ENCODE results near the gene GPD1L. TPM values are rescaled to one million over a fixed set of nuclear protein-coding genes. Genes with fewer than 3 reads are reported as not detected.

The GPD1L gene
- total RNA-seq, 3 donors from 2014 or later (not counting 1 experiment from before 2014, with no cell fraction given): 14.8 to 35.3 (median 28.4) TPM

DNA sequence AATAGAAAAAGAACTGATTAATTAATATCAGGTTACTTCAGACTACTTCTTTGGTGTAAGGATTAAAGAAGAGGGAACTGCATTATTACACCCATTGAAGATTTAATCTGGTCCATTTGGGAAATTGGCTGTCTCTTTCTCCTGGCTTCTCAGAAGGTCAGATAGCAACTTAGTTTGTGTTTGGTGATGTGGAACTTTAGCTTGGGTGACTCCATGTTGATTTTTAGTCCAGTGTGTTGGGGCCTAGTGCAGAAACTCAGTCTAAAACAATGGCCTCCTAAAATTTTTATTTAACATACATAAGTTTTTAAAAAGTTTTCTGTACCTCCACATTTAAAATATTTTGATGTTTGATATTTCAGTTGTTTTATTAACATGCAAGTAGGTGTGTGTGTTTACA, 27.6 kb upstream of the GPD1L start:
- TF ChIP-seq, protein P1, sequence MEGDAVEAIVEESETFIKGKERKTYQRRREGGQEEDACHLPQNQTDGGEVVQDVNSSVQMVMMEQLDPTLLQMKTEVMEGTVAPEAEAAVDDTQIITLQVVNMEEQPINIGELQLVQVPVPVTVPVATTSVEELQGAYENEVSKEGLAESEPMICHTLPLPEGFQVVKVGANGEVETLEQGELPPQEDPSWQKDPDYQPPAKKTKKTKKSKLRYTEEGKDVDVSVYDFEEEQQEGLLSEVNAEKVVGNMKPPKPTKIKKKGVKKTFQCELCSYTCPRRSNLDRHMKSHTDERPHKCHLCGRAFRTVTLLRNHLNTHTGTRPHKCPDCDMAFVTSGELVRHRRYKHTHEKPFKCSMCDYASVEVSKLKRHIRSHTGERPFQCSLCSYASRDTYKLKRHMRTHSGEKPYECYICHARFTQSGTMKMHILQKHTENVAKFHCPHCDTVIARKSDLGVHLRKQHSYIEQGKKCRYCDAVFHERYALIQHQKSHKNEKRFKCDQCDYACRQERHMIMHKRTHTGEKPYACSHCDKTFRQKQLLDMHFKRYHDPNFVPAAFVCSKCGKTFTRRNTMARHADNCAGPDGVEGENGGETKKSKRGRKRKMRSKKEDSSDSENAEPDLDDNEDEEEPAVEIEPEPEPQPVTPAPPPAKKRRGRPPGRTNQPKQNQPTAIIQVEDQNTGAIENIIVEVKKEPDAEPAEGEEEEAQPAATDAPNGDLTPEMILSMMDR (IDR thresholded peaks at IDR 0.05): no peak
- no peaks in the 10 kb centered on the region for H3K36me3 Mint-ChIP-seq
- peaks cover 0 to 7% of the 10 kb centered on the region in 2 donors for H3K27me3 Mint-ChIP-seq (ENCODE audit: low read depth in 2 of 2)
- ATAC-seq: no peak
- H3K27ac ChIP-seq (ENCODE audit: low read length): no peak overlapping the region
- no peak for DNase-seq
- no peaks in the 10 kb centered on the region for H3K4me1 ChIP-seq (ENCODE audit: control insufficient read depth, insufficient read depth, low read length)
- H3K36me3 ChIP-seq (ENCODE audit: control insufficient read depth, insufficient read depth, low read length): no peaks in the 10 kb centered on the region
- intact Hi-C loops (cut with micrococcal nuclease): no loop called here
- no peaks in the 10 kb centered on the region for H3K27me3 ChIP-seq (ENCODE audit: control insufficient read depth, insufficient read depth, low read length)
- no peaks in the 10 kb centered on the region for H3K9me3 ChIP-seq (ENCODE audit: control insufficient read depth, insufficient read depth, low read length)
- no peak overlapping the region for H3K27ac Mint-ChIP-seq
- H3K9me3 Mint-ChIP-seq: no peaks in the 10 kb centered on the region
- H3K4me3 ChIP-seq (ENCODE audit: low read length): no peak overlapping the region
- H3K4me1 Mint-ChIP-seq: peaks cover 4 to 6% of the 10 kb centered on the region in 2 donors
- H3K4me3 Mint-ChIP-seq: no peak overlapping the region

DNA sequence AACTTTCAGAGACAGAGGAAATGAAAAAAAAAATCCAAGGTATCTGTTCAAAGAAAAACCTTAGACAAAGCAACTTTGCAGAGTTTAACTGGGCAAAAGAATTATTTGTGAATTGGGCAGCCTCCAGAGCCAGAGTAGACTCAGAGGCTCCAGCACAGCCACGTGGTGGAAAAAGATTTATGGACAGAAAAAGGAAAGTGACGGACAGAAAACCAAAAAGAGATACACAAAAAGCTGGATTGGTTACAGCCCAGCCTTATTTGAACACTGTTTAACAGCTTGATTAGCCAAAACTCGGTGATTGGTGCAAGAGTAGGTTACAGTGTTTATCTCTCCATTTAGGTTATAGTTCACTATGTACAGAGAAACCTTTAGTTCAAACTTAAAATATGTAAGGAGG, 23.7 kb upstream of the GPD1L start:
- Histone ChIP-seq H3K27ac (ENCODE audit: low read length) (no peak overlapping the region), H3K4me1 (ENCODE audit: control insufficient read depth, insufficient read depth, low read length) (no peaks in the 10 kb centered on the region), H3K36me3 (ENCODE audit: control insufficient read depth, insufficient read depth, low read length) (no peaks in the 10 kb centered on the region), H3K4me3 (ENCODE audit: low read length) (no peak overlapping the region), H3K9me3 (ENCODE audit: control insufficient read depth, insufficient read depth, low read length) (no peaks in the 10 kb centered on the region), H3K27me3 (ENCODE audit: control insufficient read depth, insufficient read depth, low read length) (no peaks in the 10 kb centered on the region)
- no peaks in the 10 kb centered on the region for H3K36me3 Mint-ChIP-seq
- H3K27ac Mint-ChIP-seq: no peak overlapping the region
- WGBS (ENCODE audit: insufficient coverage): 39% methylated on average over 3 of the region's 3 CpGs
- H3K9me3 Mint-ChIP-seq: no peaks in the 10 kb centered on the region
- H3K4me3 Mint-ChIP-seq: no peak overlapping the region
- intact Hi-C loops (cut with micrococcal nuclease): no loop called here
- H3K4me1 Mint-ChIP-seq: peaks cover 4 to 6% of the 10 kb centered on the region in 2 donors
- ATAC-seq (no peak), DNase-seq (no peak)
- H3K27me3 Mint-ChIP-seq (ENCODE audit: low read depth in 2 of 2): peaks cover 0 to 7% of the 10 kb centered on the region in 2 donors
- TF ChIP-seq, protein P1 (IDR thresholded peaks at IDR 0.05): no peak

DNA sequence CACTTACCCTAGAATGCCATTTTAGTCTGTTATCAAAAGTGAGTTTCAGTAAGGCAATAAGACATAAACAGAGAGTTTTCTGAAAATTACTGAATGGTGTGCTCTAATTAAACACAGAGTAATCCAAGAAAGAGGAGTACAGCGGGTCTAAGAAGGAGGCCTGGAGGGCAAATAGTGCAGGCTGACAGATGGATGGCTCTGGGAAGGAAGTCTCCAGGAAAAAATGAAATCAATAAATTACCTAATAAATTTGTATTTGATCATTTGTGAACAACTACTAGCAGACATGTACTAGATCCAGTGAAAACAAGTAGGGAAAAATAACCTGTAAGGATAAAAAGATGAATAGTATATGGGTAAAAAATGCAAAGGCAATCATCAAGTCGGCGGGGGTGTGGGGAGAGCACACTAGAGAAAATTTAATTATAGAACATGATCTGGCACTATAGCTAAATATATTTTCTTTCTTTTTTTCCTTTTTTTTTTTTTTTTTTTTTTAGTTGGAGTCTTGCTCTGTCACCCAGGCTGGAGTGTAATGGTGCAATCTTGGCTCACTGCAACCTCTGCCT, 22.6 kb upstream of the GPD1L start:
- Histone ChIP-seq H3K27ac (ENCODE audit: low read length) (no peak overlapping the region), H3K27me3 (ENCODE audit: control insufficient read depth, insufficient read depth, low read length) (no peaks in the 10 kb centered on the region), H3K9me3 (ENCODE audit: control insufficient read depth, insufficient read depth, low read length) (no peaks in the 10 kb centered on the region), H3K4me3 (ENCODE audit: low read length) (no peak overlapping the region), H3K4me1 (ENCODE audit: control insufficient read depth, insufficient read depth, low read length) (no peaks in the 10 kb centered on the region), H3K36me3 (ENCODE audit: control insufficient read depth, insufficient read depth, low read length) (no peaks in the 10 kb centered on the region)
- H3K36me3 Mint-ChIP-seq: peaks cover 5% of the 10 kb centered on the region
- H3K27me3 Mint-ChIP-seq (ENCODE audit: low read depth in 2 of 2): peaks cover 0 to 7% of the 10 kb centered on the region in 2 donors
- no peak overlapping the region for H3K27ac Mint-ChIP-seq
- peaks cover 4 to 6% of the 10 kb centered on the region in 2 donors for H3K4me1 Mint-ChIP-seq
- TF ChIP-seq, protein P1 (IDR thresholded peaks at IDR 0.05): no peak
- no peaks in the 10 kb centered on the region for H3K9me3 Mint-ChIP-seq
- no peak for ATAC-seq
- intact Hi-C loops (cut with micrococcal nuclease): no loop called here
- H3K4me3 Mint-ChIP-seq: no peak overlapping the region
- WGBS (ENCODE audit: insufficient coverage): 100% methylated on average over 1 of the region's 3 CpGs
- DNase-seq: no peak

DNA sequence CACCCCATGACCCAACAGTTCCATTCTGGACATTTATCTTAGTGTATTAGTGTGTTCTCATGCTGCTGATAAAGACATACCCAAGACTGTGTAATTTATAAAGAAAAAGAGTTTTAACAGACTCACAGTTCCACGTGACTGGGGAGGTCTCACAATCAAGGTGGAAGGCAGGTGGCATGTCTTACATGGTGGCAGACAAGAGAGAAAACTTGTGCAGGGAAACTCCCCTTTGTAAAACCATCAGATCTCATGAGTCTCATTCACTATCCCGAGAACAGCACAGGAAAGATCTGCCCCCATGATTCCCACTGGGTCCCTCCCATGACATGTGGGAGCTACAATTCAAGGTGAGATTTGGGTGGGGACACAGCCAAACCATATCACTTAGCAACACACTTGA, 21.6 kb upstream of the GPD1L start:
- Mint-ChIP-seq H3K27ac (no peak overlapping the region), H3K4me3 (no peak overlapping the region), H3K9me3 (no peaks in the 10 kb centered on the region), H3K4me1 (peaks cover 4 to 6% of the 10 kb centered on the region in 2 donors), H3K27me3 (ENCODE audit: low read depth in 2 of 2) (peaks cover 0 to 7% of the 10 kb centered on the region in 2 donors), H3K36me3 (peaks cover 14% of the 10 kb centered on the region)
- TF ChIP-seq, protein P1 (IDR thresholded peaks at IDR 0.05): no peak
- no peaks in the 10 kb centered on the region for H3K36me3 ChIP-seq (ENCODE audit: control insufficient read depth, insufficient read depth, low read length)
- WGBS (ENCODE audit: insufficient coverage): 90% methylated on average over 2 of the region's 2 CpGs
- H3K4me3 ChIP-seq (ENCODE audit: low read length): no peak overlapping the region
- H3K27me3 ChIP-seq (ENCODE audit: control insufficient read depth, insufficient read depth, low read length): no peaks in the 10 kb centered on the region
- DNase-seq (no peak), ATAC-seq (no peak)
- no peak overlapping the region for H3K27ac ChIP-seq (ENCODE audit: low read length)
- peaks cover 8% of the 10 kb centered on the region for H3K9me3 ChIP-seq (ENCODE audit: control insufficient read depth, insufficient read depth, low read length)
- no peaks in the 10 kb centered on the region for H3K4me1 ChIP-seq (ENCODE audit: control insufficient read depth, insufficient read depth, low read length)
- intact Hi-C loops (cut with micrococcal nuclease): no loop called here

Measured in natural killer cell (primary cell).